ENCODE measurements around the gene PAPPA. TPM values are rescaled to one million over a fixed set of nuclear protein-coding genes. Genes with fewer than 3 reads are reported as not detected.

PAPPA gene
- total and polyA plus RNA-seq, 2 experiments from 2014 or later = 0.76 to 0.80 TPM

GRCh38 chr9:116218399-116218798, 64.8 kb downstream of the PAPPA start:
- peaks cover 3% of the 10 kb centered on the region for H3K27me3 ChIP-seq
- DNase-seq (ENCODE audit: low read depth in 1 of 2, low spot score in 1 of 2) = no peak
- H3K9me3 ChIP-seq (ENCODE audit: low read depth) = no peaks in the 10 kb centered on the region
- H3K36me3 ChIP-seq = no peaks in the 10 kb centered on the region
- H3K4me1 ChIP-seq (ENCODE audit: low read depth) = peaks cover 6% of the 10 kb centered on the region
- H3K27ac ChIP-seq = no peak overlapping the region
- no peak for TF ChIP-seq CTCF (IDR thresholded peaks at IDR 0.05; ENCODE audit: low read depth, low read length)
- H3K4me3 ChIP-seq = no peak overlapping the region

GRCh38 chr9:116219686-116220085, 66.1 kb downstream of the PAPPA start:
- no peak for TF ChIP-seq CTCF (IDR thresholded peaks at IDR 0.05; ENCODE audit: low read depth, low read length)
- Histone ChIP-seq H3K4me1 (ENCODE audit: low read depth) (peaks cover 6% of the 10 kb centered on the region), H3K36me3 (no peaks in the 10 kb centered on the region), H3K4me3 (no peak overlapping the region), H3K9me3 (ENCODE audit: low read depth) (no peaks in the 10 kb centered on the region), H3K27me3 (peaks cover 3% of the 10 kb centered on the region), H3K27ac (no peak overlapping the region)
- DNase-seq (ENCODE audit: low read depth in 1 of 2, low spot score in 1 of 2) = peak in 1 of 2 donors; percentile 77

- Histone ChIP-seq H3K4me3 (no peak overlapping the region), H3K36me3 (no peaks in the 10 kb centered on the region), H3K9me3 (ENCODE audit: low read depth) (no peaks in the 10 kb centered on the region), H3K27me3 (no peaks in the 10 kb centered on the region), H3K4me1 (ENCODE audit: low read depth) (peaks cover 6% of the 10 kb centered on the region), H3K27ac (no peak overlapping the region)
- DNase-seq (ENCODE audit: low read depth in 1 of 2, low spot score in 1 of 2) = no peak
- TF ChIP-seq CTCF (IDR thresholded peaks at IDR 0.05; ENCODE audit: low read depth, low read length) = no peak
Observed at GRCh38 chr9:116223926-116224325, 70.3 kb downstream of the PAPPA start.

- no peak for TF ChIP-seq CTCF (IDR thresholded peaks at IDR 0.05; ENCODE audit: low read depth, low read length)
- H3K27ac ChIP-seq = no peak overlapping the region
- DNase-seq (ENCODE audit: low read depth in 1 of 2, low spot score in 1 of 2) = peak in 1 of 2 donors; percentile 36
- no peak overlapping the region for H3K4me3 ChIP-seq
- no peaks in the 10 kb centered on the region for H3K4me1 ChIP-seq (ENCODE audit: low read depth)
- H3K27me3 ChIP-seq = no peaks in the 10 kb centered on the region
- no peaks in the 10 kb centered on the region for H3K36me3 ChIP-seq
- no peaks in the 10 kb centered on the region for H3K9me3 ChIP-seq (ENCODE audit: low read depth)
Observed at GRCh38 chr9:116230051-116230632, 76.6 kb downstream of the PAPPA start.

GRCh38 chr9:116232424-116233159, 79.0 kb downstream of the PAPPA start:
- no peak for TF ChIP-seq CTCF (IDR thresholded peaks at IDR 0.05; ENCODE audit: low read depth, low read length)
- H3K27ac ChIP-seq = no peak overlapping the region
- H3K36me3 ChIP-seq = no peaks in the 10 kb centered on the region
- no peaks in the 10 kb centered on the region for H3K27me3 ChIP-seq
- DNase-seq (ENCODE audit: low read depth in 1 of 2, low spot score in 1 of 2) = peak in 1 of 2 donors; percentile 49
- no peaks in the 10 kb centered on the region for H3K9me3 ChIP-seq (ENCODE audit: low read depth)
- no peaks in the 10 kb centered on the region for H3K4me1 ChIP-seq (ENCODE audit: low read depth)
- H3K4me3 ChIP-seq = no peak overlapping the region
